OCI-LY1 (cell line): ENCODE data around the gene ORC2.

ENCODE experiments used
- H2AFZ ChIP-seq: fragments of 200-600 bp; sonication (generic), shearing (Covaris generic); 2 replicates; pipeline ENCODE4 v1.6.0; 2014; ENCODE audit warnings: antibody characterized with exemption, mild to moderate bottlenecking, low read length
- H3F3A ChIP-seq: fragments of 200-600 bp; sonication (generic), shearing (Covaris generic); 2 replicates; pipeline ENCODE4 v1.6.0; 2014; ENCODE audit warnings: mild to moderate bottlenecking, antibody characterized with exemption, low read length, moderate library complexity; ENCODE audit not compliant: insufficient read depth
- H3K27ac ChIP-seq: fragments of 200-600 bp; sonication (generic); 2 replicates; pipeline ENCODE4 v1.5.1; 2014; ENCODE audit warnings: low read length, mixed run types, mild to moderate bottlenecking, low read depth; ENCODE audit not compliant: poor library complexity, severe bottlenecking
- H3K27me3 ChIP-seq: fragments of 200-600 bp; sonication (generic); 2 replicates; pipeline ENCODE4 v1.6.0; 2014; ENCODE audit warnings: antibody characterized with exemption, mild to moderate bottlenecking, low read length, moderate library complexity; ENCODE audit not compliant: insufficient read depth
- H3K36me3 ChIP-seq: fragments of 200-600 bp; sonication (generic); 2 replicates; pipeline ENCODE4 v1.6.1; 2014; ENCODE audit warnings: mild to moderate bottlenecking, antibody characterized with exemption, low read length, moderate library complexity, mixed read lengths; ENCODE audit not compliant: insufficient read depth
- H3K4me1 ChIP-seq: fragments of 200-600 bp; sonication (generic); 2 replicates; pipeline ENCODE4 v1.5.1; 2014; ENCODE audit warnings: mild to moderate bottlenecking, low read length, moderate library complexity; ENCODE audit not compliant: insufficient read depth, severe bottlenecking
- H3K4me2 ChIP-seq: fragments of 200-600 bp; sonication (generic), shearing (Covaris generic); 2 replicates; pipeline ENCODE4 v1.6.1; 2014; ENCODE audit warnings: low read length
- H3K4me3 ChIP-seq: fragments of 200-600 bp; sonication (generic); 2 replicates; pipeline ENCODE4 v1.5.1; 2014; ENCODE audit warnings: low read length, low read depth, mild to moderate bottlenecking, mixed read lengths; ENCODE audit not compliant: poor library complexity, severe bottlenecking
- H3K79me2 ChIP-seq: fragments of 200-600 bp; shearing (Covaris generic); 2 replicates; pipeline ENCODE4 v1.6.1; 2016; ENCODE audit warnings: mixed run types, low read length, mixed read lengths; ENCODE audit not compliant: insufficient read depth
- H3K9ac ChIP-seq: fragments of 200-600 bp; sonication (generic), shearing (Covaris generic); 2 replicates; pipeline ENCODE4 v1.6.1; 2014; ENCODE audit warnings: mild to moderate bottlenecking, low read length, mixed read lengths
- H3K9me2 ChIP-seq: fragments of 200-600 bp; sonication (generic), shearing (Covaris generic); 2 replicates; pipeline ENCODE4 v1.6.1; 2014; ENCODE audit warnings: low read depth, mild to moderate bottlenecking, low read length, mixed read lengths
- H3K9me3 ChIP-seq: fragments of 200-600 bp; shearing (Covaris generic); 2 replicates; pipeline ENCODE4 v1.6.1; 2014; ENCODE audit warnings: low read length, mixed read lengths
- H4K20me1 ChIP-seq: fragments of 200-600 bp; sonication (generic), shearing (Covaris generic); 2 replicates; pipeline ENCODE4 v1.6.0; 2016; ENCODE audit warnings: mild to moderate bottlenecking, low read length; ENCODE audit not compliant: insufficient read depth
- EZH2 ChIP-seq: fragments of 200-600 bp; sonication (generic), shearing (Covaris generic); IDR thresholded peaks from 2 replicates; pipeline ENCODE4 v1.8.0; 2017; ENCODE audit warnings: borderline replicate concordance, mixed run types, mild to moderate bottlenecking, antibody characterized with exemption, low read length, moderate library complexity, mixed read lengths
- TF ChIP-seq, protein P1 (sequence below): fragments of 200-600 bp; sonication (generic), shearing (Covaris generic); IDR thresholded peaks from 2 replicates; pipeline ENCODE4 v1.5.1; 2017; ENCODE audit warnings: mild to moderate bottlenecking, antibody characterized with exemption, low read length, moderate library complexity, mixed read lengths

ORC2 gene

DNA sequence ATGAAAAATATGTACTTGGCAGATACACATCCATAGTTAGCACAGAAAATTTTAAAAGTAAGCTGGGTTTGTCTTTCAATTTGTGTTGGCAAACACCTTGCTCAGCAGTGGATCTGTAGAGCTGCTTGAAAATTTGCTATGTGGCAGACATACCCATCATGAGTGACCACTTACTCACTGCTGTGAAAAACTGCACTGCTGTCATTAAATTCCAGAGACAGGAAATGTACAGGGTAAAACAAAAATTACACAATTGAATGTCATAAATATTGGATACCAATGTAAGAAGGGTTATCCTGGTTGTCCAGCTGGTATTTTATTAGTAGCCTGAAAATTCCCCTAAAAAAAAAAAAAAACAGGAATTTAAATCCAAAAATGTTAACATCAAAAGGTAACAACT is 49.8 kb downstream of the ORC2 start:
- Histone ChIP-seq H3K9me3 (no peaks in the 10 kb centered on the region), H3K9ac (no peak overlapping the region), H3F3A (no peaks in the 10 kb centered on the region), H3K4me2 (no peak overlapping the region), H3K4me1 (no peaks in the 10 kb centered on the region), H4K20me1 (no peaks in the 10 kb centered on the region), H3K9me2 (no peaks in the 10 kb centered on the region), H3K36me3 (peaks cover 69% of the 10 kb centered on the region), H3K27ac (no peak overlapping the region), H3K79me2 (no peaks in the 10 kb centered on the region), H3K27me3 (no peaks in the 10 kb centered on the region), H3K4me3 (no peak overlapping the region), H2AFZ (no peak overlapping the region)
- TF ChIP-seq EZH2: no peak
- TF ChIP-seq, protein P1, sequence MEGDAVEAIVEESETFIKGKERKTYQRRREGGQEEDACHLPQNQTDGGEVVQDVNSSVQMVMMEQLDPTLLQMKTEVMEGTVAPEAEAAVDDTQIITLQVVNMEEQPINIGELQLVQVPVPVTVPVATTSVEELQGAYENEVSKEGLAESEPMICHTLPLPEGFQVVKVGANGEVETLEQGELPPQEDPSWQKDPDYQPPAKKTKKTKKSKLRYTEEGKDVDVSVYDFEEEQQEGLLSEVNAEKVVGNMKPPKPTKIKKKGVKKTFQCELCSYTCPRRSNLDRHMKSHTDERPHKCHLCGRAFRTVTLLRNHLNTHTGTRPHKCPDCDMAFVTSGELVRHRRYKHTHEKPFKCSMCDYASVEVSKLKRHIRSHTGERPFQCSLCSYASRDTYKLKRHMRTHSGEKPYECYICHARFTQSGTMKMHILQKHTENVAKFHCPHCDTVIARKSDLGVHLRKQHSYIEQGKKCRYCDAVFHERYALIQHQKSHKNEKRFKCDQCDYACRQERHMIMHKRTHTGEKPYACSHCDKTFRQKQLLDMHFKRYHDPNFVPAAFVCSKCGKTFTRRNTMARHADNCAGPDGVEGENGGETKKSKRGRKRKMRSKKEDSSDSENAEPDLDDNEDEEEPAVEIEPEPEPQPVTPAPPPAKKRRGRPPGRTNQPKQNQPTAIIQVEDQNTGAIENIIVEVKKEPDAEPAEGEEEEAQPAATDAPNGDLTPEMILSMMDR: no peak

DNA sequence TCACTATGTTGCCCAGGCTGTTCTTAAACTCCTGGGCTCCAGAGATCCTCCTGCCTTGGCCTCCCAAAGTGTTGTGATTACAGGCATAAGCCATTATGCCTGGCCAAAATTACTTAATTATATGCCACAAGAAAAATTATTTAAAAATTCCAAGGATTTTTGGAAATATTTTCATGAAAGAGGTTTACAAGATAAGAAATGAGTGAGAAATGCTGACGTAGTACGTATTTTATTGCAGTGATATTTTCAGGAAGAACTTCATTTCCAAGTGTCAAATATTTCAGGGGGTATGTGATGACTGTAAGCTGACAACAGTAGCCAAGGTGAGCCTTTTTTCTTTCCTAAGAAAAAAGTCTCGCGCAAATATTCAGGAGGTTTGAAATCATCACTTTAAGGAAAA is 53.5 kb downstream of the ORC2 start:
- no peaks in the 10 kb centered on the region for H3K27me3 ChIP-seq
- H3K36me3 ChIP-seq: peaks cover 56% of the 10 kb centered on the region
- no peaks in the 10 kb centered on the region for H3F3A ChIP-seq
- H3K4me3 ChIP-seq: no peak overlapping the region
- TF ChIP-seq, protein P1: no peak
- TF ChIP-seq EZH2: no peak
- no peaks in the 10 kb centered on the region for H3K4me1 ChIP-seq
- no peaks in the 10 kb centered on the region for H3K9me3 ChIP-seq
- H2AFZ ChIP-seq: no peak overlapping the region
- no peak overlapping the region for H3K27ac ChIP-seq
- H3K4me2 ChIP-seq: no peak overlapping the region
- no peaks in the 10 kb centered on the region for H3K9me2 ChIP-seq
- no peaks in the 10 kb centered on the region for H4K20me1 ChIP-seq
- H3K9ac ChIP-seq: no peak overlapping the region
- no peaks in the 10 kb centered on the region for H3K79me2 ChIP-seq

GRCh38 chr2:200905618-200906296 is 57.7 kb downstream of the ORC2 start:
- Histone ChIP-seq H3K9me3 (no peaks in the 10 kb centered on the region), H3K9me2 (no peaks in the 10 kb centered on the region), H3K79me2 (no peaks in the 10 kb centered on the region), H3K27ac (no peak overlapping the region), H3K4me1 (no peaks in the 10 kb centered on the region), H3K9ac (no peak overlapping the region), H3F3A (no peaks in the 10 kb centered on the region; the same call in 1 of the 2 replicates), H2AFZ (no peak overlapping the region), H3K36me3 (peaks cover 52% of the 10 kb centered on the region), H3K27me3 (no peaks in the 10 kb centered on the region), H3K4me2 (no peak overlapping the region), H4K20me1 (no peaks in the 10 kb centered on the region), H3K4me3 (no peak overlapping the region)
- TF ChIP-seq, protein P1: peak; percentile 75
- TF ChIP-seq EZH2: no peak
